CD4-positive, CD25-positive, alpha-beta regulatory T cell (primary cell): Measurements from ENCODE around the gene NLRC3. TPM values are rescaled to one million over a fixed set of nuclear protein-coding genes. Genes with fewer than 3 reads are reported as not detected.
A peak's percentile ranks its signal among the peaks of the same experiment; 100 is the strongest.
"Not testable (repeated sequence)": the region's sequence is repeated elsewhere in the genome, so short reads cannot be mapped to it uniquely, and the experiment has no call there.

Source experiments
- ATAC-seq, 2 donors: fragments of 150-1000 bp; cut with Tn5 transposase; one replicate each; pipeline ENCODE4 v1.10.0; 2021; ENCODE audit warnings: low read depth in 2 of 2, moderate number of reproducible peaks in 2 of 2, moderate library complexity in 1 of 2
- DNase-seq, 3 donors: peaks; one replicate each; pipeline versions ENCODE4 v3.0.0 to v3.0.0-alpha.2; 2012 to 2022; ENCODE audit warnings: mixed read lengths in 1 of 3
- H3K27ac ChIP-seq: one replicate; pipeline ENCODE4 v1.7.0; 2013; ENCODE audit warnings: mild to moderate bottlenecking, low read length; ENCODE audit not compliant: insufficient read depth, poor library complexity, severe bottlenecking
- H3K27me3 ChIP-seq: one replicate; pipeline ENCODE4 v1.7.0; 2013; ENCODE audit warnings: low read length; ENCODE audit not compliant: control insufficient read depth, insufficient read depth
- H3K36me3 ChIP-seq: one replicate; pipeline ENCODE4 v1.7.0; 2013; ENCODE audit warnings: mild to moderate bottlenecking, low read length, moderate library complexity; ENCODE audit not compliant: control insufficient read depth, insufficient read depth
- H3K4me1 ChIP-seq: 2 replicates; pipeline ENCODE4 v1.7.0; 2013; ENCODE audit warnings: mild to moderate bottlenecking, low read length; ENCODE audit not compliant: insufficient read depth, control insufficient read depth, poor library complexity, severe bottlenecking
- H3K4me3 ChIP-seq: one replicate; pipeline ENCODE4 v1.7.0; 2013; ENCODE audit warnings: low read depth, mild to moderate bottlenecking, low read length, moderate library complexity
- H3K9me3 ChIP-seq, 2 experiments: 1 replicate in 1 of 2; 2 replicates in 1 of 2; pipeline ENCODE4 v1.7.0; 2013; ENCODE audit warnings: low read length in 2 of 2, mild to moderate bottlenecking in 1 of 2, moderate library complexity in 1 of 2; ENCODE audit not compliant: control insufficient read depth in 2 of 2
- H3K27ac Mint-ChIP-seq, 3 donors: one replicate each; pipeline ENCODE4 v1.8.0; 2020 to 2022; ENCODE audit warnings: mild to moderate bottlenecking in 3 of 3, mixed read lengths in 3 of 3, moderate library complexity in 2 of 3
- H3K27me3 Mint-ChIP-seq: one replicate; pipeline ENCODE4 v1.8.0; 2022; ENCODE audit warnings: mild to moderate bottlenecking, mixed read lengths
- H3K36me3 Mint-ChIP-seq: one replicate; pipeline ENCODE4 v1.8.0; 2020; ENCODE audit warnings: mixed read lengths
- H3K4me1 Mint-ChIP-seq, 4 donors: one replicate each; pipeline ENCODE4 v1.8.0; 2020 to 2022; ENCODE audit warnings: mixed read lengths in 4 of 4, mild to moderate bottlenecking in 1 of 4
- H3K4me3 Mint-ChIP-seq, 4 donors: one replicate each; pipeline ENCODE4 v1.8.0; 2020 to 2022; ENCODE audit warnings: mild to moderate bottlenecking in 4 of 4, mixed read lengths in 4 of 4, moderate library complexity in 3 of 4
- H3K9me3 Mint-ChIP-seq, 7 donors: one replicate each; pipeline ENCODE4 v1.8.0; 2020 to 2022; ENCODE audit warnings: mixed read lengths in 7 of 7, mild to moderate bottlenecking in 3 of 7, moderate library complexity in 2 of 7
- polyA plus RNA-seq, 4 donors: library from polyadenylated mRNA; unstranded; fragments of 300-500 nt; fragmentation: Illumina TruSeq; gene quantifications; one replicate each; pipeline ENCODE4 v1.2.3, GENCODE V29; 2021
- total RNA-seq: library from RNA; stranded (reverse); gene quantifications from one replicate; pipeline ENCODE4 v1.2.3, GENCODE V29; 2022

The NLRC3 gene
- total and polyA plus RNA-seq, 5 donors from 2014 or later: 23.2 to 97.0 (median 28.2) TPM

DNA sequence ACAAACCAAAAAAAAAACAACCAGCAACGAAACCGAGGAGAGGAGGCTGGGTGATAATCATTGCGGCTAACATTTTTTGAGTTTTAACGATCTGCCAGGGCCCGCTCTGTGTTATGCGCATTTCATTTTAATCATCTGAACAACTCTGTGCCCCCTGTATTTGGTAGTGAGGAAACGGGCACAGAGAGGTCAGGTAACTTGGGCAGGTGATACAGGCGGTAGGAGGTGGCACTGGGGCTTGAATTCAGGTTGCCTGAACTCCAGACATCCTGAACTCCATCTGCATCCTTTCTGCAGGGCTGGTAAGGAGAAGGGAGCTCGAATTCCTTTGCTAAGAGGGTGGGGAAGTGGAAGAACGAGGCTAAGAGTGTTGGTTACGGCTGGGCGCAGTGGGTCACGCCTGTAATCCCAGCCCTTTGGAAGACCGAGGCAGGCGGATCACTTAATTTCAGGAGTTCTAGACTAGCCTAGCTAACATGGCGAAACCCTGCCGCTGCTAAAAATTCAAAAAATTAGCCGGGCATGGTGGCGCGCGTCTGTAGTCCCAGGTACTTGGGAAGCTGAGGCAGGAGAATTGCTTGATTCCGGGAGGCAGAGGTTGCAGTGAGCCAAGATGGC is 75.3 kb downstream of the NLRC3 start:
- H3K4me1 Mint-ChIP-seq: peaks cover 21 to 64% (median 38%) of the 10 kb centered on the region in 4 donors
- Histone ChIP-seq H3K4me1 (peaks cover 48% of the 10 kb centered on the region), H3K9me3 (no peaks in the 10 kb centered on the region), H3K4me3 (peak overlapping the region; percentile 57), H3K27ac (peak overlapping the region; percentile 82), H3K36me3 (peaks cover 4% of the 10 kb centered on the region), H3K27me3 (no peaks in the 10 kb centered on the region)
- H3K4me3 Mint-ChIP-seq: peak overlapping the region; percentile 80 to 94 (median 88)
- H3K27me3 Mint-ChIP-seq: peaks cover 5% of the 10 kb centered on the region
- no peaks in the 10 kb centered on the region for H3K9me3 Mint-ChIP-seq
- peaks cover 9% of the 10 kb centered on the region for H3K36me3 Mint-ChIP-seq
- peak overlapping the region in 2 of 3 donors; percentile 94 to 97 for H3K27ac Mint-ChIP-seq
- ATAC-seq: no peak
- no peak for DNase-seq

DNA sequence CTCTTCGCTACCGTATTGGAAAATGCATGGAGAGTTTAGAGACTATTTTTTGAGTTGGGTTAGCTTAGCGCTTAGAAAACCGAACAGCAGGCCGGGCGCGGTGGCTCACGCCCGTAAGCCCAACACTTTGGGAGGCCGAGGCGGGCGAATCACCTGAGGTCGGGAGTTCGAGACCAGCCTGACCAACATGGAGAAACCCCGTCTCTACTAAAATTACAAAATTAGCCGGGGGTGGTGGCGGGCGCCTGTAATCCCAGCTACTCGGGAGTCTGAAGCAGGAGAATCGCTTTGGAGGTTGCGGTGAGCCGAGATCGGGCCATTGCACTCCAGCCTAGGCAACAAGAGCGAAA is 75.8 kb downstream of the NLRC3 start:
- Histone ChIP-seq H3K4me3 (peak overlapping the region; percentile 70), H3K27ac (peak overlapping the region; percentile 82), H3K4me1 (peaks cover 48% of the 10 kb centered on the region)
- not testable (repeated sequence) for ATAC-seq, H3K27me3 Mint-ChIP-seq, H3K27me3 ChIP-seq, H3K36me3 Mint-ChIP-seq, DNase-seq, H3K36me3 ChIP-seq, H3K9me3 ChIP-seq, H3K9me3 Mint-ChIP-seq
- Mint-ChIP-seq H3K4me1 (peaks cover 21 to 64% (median 38%) of the 10 kb centered on the region in 4 donors), H3K27ac (peak overlapping the region; percentile 80 to 97 (median 94)), H3K4me3 (peak overlapping the region; percentile 80 to 94 (median 88))

DNA sequence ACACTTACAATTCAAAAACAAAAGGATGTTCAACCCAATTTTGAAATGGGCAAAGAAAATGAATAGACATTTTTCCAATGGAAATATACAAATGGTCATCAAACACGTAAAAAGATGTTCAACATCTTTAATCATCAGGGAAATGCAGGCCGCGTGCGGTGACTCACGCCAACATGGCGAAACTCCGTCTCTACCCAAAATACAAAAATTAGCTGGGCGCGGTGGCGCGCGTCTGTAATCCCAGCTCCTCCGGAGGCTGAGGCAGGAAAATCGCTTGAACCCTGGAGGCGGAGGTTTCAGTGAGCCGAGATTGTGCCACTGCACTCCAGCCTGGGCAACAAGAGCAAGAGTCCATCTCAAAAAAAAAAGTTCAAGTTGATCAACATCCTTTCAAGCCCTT is 78.2 kb downstream of the NLRC3 start:
- no peak overlapping the region for H3K27ac ChIP-seq
- no peak for ATAC-seq
- no peak overlapping the region for H3K4me3 ChIP-seq
- peaks cover 9 to 44% (median 28%) of the 10 kb centered on the region in 4 donors for H3K4me1 Mint-ChIP-seq
- no peaks in the 10 kb centered on the region for H3K36me3 ChIP-seq
- peak overlapping the region in 1 of 3 donors; percentile 20 for H3K27ac Mint-ChIP-seq
- H3K4me1 ChIP-seq: peaks cover 40% of the 10 kb centered on the region
- no peaks in the 10 kb centered on the region for H3K9me3 ChIP-seq
- no peaks in the 10 kb centered on the region for H3K36me3 Mint-ChIP-seq
- no peaks in the 10 kb centered on the region for H3K9me3 Mint-ChIP-seq
- no peak for DNase-seq
- peak overlapping the region in 1 of 4 donors; percentile 59 for H3K4me3 Mint-ChIP-seq
- H3K27me3 ChIP-seq: no peaks in the 10 kb centered on the region
- H3K27me3 Mint-ChIP-seq: peaks cover 5% of the 10 kb centered on the region

DNA sequence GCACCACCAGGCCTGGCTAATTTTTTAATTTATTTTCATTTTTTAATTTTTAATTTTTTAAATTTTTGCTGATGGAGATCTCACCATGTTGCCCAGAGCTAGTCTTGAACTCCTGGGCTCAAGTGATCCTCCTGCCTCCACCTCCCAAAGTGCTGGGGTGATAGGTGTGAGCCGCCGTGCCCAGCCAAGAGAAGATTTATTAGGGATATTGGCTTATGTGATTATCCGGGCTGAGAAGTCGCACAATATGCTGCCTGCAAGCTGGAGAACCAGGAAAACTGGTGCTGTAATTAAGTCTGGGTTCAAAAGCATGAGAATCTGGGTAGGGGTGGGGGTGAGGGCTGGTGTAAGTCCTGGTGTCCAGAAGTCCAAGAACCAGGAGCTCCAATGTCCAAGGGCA is 79.4 kb downstream of the NLRC3 start:
- H3K27ac Mint-ChIP-seq: peak overlapping the region in 1 of 3 donors; percentile 20
- peaks cover 28% of the 10 kb centered on the region for H3K4me1 ChIP-seq
- H3K27me3 ChIP-seq: no peaks in the 10 kb centered on the region
- no peaks in the 10 kb centered on the region for H3K36me3 ChIP-seq
- ATAC-seq (no peak), DNase-seq (no peak)
- H3K27me3 Mint-ChIP-seq: peaks cover 5% of the 10 kb centered on the region
- peak overlapping the region in 1 of 4 donors; percentile 59 for H3K4me3 Mint-ChIP-seq
- no peaks in the 10 kb centered on the region for H3K9me3 Mint-ChIP-seq
- no peak overlapping the region for H3K4me3 ChIP-seq
- H3K4me1 Mint-ChIP-seq: peaks cover 6 to 33% (median 20%) of the 10 kb centered on the region in 4 donors
- H3K9me3 ChIP-seq: no peaks in the 10 kb centered on the region
- H3K27ac ChIP-seq: no peak overlapping the region
- no peaks in the 10 kb centered on the region for H3K36me3 Mint-ChIP-seq

GRCh38 chr16:3496386-3496785 is 80.8 kb downstream of the NLRC3 start:
- H3K36me3 ChIP-seq: no peaks in the 10 kb centered on the region
- Mint-ChIP-seq H3K36me3 (no peaks in the 10 kb centered on the region), H3K4me3 (no peak overlapping the region), H3K4me1 (peaks cover 3 to 21% (median 12%) of the 10 kb centered on the region in 4 donors), H3K27me3 (peaks cover 5% of the 10 kb centered on the region), H3K9me3 (no peaks in the 10 kb centered on the region), H3K27ac (no peak overlapping the region)
- DNase-seq (no peak), ATAC-seq (no peak)
- no peak overlapping the region for H3K4me3 ChIP-seq
- no peak overlapping the region for H3K27ac ChIP-seq
- no peaks in the 10 kb centered on the region for H3K9me3 ChIP-seq
- no peaks in the 10 kb centered on the region for H3K27me3 ChIP-seq
- peaks cover 14% of the 10 kb centered on the region for H3K4me1 ChIP-seq

DNA sequence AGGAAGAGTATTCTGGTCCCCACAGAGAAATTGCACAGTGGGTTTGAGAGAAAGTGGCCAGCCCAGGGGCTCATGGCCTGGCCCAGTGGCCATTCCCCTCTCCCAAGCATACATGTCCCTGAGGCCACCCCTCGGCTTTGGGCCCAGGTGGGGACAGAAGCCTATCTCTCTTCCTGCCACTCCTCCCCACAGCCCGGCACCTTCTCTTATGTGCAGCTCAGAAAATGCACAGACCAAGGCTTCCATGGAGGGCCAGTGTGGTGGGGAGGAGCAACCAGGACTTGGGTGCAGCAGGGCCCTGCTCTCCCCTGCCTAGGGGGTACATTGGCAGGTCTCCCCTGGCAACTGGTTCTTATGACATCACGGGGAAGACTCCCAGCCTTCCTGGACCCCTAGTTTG is 82.0 kb downstream of the NLRC3 start, which contains the start of gene C16orf90:
Gene C16orf90 (minus strand): TSS at position 314 of the 400 bp plus-strand sequence. CDS start 68 bp downstream, at position 246.
- H3K9me3 ChIP-seq: no peaks in the 10 kb centered on the region
- peaks cover 3 to 13% (median 6%) of the 10 kb centered on the region in 4 donors for H3K4me1 Mint-ChIP-seq
- H3K4me3 ChIP-seq: no peak within 1 kb of the TSS
- peak within 1 kb of the TSS in 1 of 4 donors; percentile 47 for H3K4me3 Mint-ChIP-seq
- H3K9me3 Mint-ChIP-seq: no peaks in the 10 kb centered on the region
- H3K27me3 ChIP-seq: no peaks in the 10 kb centered on the region
- peaks cover 2% of the 10 kb centered on the region for H3K4me1 ChIP-seq
- H3K36me3 Mint-ChIP-seq: no peaks in the 10 kb centered on the region
- DNase-seq (no peak), ATAC-seq (no peak)
- no peaks in the 10 kb centered on the region for H3K36me3 ChIP-seq
- H3K27ac ChIP-seq: no peak within 1 kb of the TSS
- H3K27me3 Mint-ChIP-seq: peaks cover 5% of the 10 kb centered on the region
- no peak within 1 kb of the TSS for H3K27ac Mint-ChIP-seq

DNA sequence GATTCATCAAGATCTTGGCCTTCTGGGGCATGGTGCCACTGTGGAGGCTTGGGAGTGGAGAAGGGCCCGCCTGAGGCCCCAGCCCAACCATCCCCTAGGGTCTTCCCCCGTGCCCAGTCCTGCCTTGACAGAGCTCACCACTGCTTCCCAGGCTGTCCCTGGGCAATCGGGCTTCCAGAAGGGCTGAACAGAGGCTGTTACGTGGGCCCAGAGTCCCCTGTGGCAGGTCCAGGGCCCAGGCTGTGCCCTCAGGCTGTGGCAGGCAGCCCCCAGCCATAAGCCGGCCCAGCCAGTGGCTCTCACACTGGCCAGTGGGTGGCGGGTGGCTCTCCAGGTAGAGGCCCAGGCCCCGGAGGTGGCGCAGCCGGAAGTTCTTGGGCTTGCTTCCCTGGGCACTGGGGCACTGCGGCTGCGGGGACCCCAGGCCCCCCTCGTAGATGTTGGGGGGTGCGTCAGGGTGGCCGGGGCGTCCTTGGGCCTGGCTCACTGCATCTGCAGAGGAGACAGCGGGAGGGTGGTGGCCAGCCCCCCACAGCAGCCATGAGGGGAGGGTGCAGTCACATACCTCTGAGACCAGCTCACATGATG is 82.7 kb downstream of the NLRC3 start:
- no peak overlapping the region for H3K27ac Mint-ChIP-seq
- peaks cover 2% of the 10 kb centered on the region for H3K27me3 Mint-ChIP-seq
- Histone ChIP-seq H3K4me1 (no peaks in the 10 kb centered on the region), H3K36me3 (no peaks in the 10 kb centered on the region), H3K27ac (no peak overlapping the region), H3K27me3 (no peaks in the 10 kb centered on the region), H3K9me3 (no peaks in the 10 kb centered on the region), H3K4me3 (no peak overlapping the region)
- DNase-seq (no peak), ATAC-seq (no peak)
- no peaks in the 10 kb centered on the region for H3K9me3 Mint-ChIP-seq
- H3K36me3 Mint-ChIP-seq: no peaks in the 10 kb centered on the region
- H3K4me1 Mint-ChIP-seq: peaks cover 2 to 7% (median 3%) of the 10 kb centered on the region in 4 donors
- H3K4me3 Mint-ChIP-seq: no peak overlapping the region

DNA sequence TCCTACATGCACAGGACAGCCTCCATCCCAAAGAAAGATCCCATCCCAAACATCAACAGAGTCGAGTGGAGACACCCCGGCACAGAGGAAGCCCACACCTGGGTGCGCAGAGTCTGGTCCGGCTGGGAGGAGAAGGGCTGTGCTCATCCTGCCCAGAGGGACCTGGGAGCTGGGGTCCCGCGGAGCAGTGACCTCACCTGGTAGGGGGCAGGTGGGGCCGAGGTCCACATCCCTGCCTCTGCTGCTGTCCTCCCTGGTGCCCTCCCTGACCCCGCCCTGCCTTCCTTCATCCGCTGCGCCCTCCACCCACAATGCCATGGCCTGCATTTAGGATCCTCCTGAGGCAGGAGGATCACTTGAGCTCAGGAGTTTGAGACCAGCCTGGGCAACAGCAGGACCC is 84.8 kb downstream of the NLRC3 start:
- H3K4me1 ChIP-seq: no peaks in the 10 kb centered on the region
- H3K27ac ChIP-seq: no peak overlapping the region
- no peak for ATAC-seq
- no peak overlapping the region for H3K4me3 Mint-ChIP-seq
- H3K9me3 ChIP-seq: no peaks in the 10 kb centered on the region
- no peaks in the 10 kb centered on the region for H3K36me3 Mint-ChIP-seq
- no peak overlapping the region for H3K4me3 ChIP-seq
- DNase-seq: no peak
- H3K36me3 ChIP-seq: no peaks in the 10 kb centered on the region
- H3K27me3 ChIP-seq: no peaks in the 10 kb centered on the region
- no peak overlapping the region for H3K27ac Mint-ChIP-seq
- H3K9me3 Mint-ChIP-seq: no peaks in the 10 kb centered on the region
- no peaks in the 10 kb centered on the region for H3K27me3 Mint-ChIP-seq
- peaks cover 0 to 5% (median 0%) of the 10 kb centered on the region in 4 donors for H3K4me1 Mint-ChIP-seq
